NCI-H446 treated with DMSO at 0.1 percent for 48 hours (cell line): ENCODE data around the gene PPP1R13B.

Experiments
- DNase-seq: peaks from one replicate; lab custom pipeline; 2025; lab: John Stamatoyannopoulos, UW

PPP1R13B gene

DNA sequence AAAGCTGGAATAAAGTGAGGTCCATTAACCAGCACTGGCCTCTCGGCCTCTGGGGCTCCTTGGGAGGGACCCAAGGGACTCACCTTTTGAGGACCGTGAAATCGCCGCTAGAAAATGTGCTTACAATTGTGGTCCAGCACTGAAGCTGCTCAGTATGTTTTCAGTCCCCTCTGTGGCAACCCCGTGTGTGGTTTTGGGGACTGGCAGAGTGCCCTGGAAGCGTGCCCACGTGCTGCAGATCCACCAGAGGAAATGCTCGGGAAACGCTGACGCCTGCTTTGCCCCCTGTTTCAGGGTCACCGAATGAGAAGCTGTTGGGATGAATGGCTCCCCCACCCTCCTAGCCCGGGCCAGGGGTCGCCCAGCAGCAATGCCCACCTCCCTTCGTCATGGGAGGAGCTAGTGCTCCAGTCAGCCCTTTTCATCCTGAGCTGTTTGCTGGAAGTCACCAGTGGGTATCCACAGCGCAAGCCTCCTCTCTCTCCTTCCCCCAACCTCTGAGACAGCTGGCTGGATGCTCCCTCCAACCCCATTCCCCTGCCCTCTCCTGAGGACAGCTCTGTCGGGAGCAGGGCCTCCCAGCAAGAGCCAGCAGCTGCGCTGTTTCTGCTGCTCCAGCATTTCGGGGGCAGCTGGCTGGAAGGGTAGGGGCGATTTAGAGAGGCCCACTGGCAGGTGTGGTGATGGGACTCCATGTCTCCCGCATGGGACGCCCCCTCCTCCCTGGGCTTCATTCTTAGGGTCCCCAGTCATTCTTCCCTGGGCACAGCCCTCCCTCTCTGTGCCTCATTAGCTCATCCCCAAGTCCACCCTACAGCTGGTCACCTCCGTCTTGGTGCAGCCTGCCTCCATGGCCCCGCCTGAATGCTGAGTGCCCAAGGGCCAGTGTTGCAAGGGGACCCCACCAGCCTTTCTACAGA lies 33.2 kb upstream of the PPP1R13B start:
- no peak for DNase-seq

DNA sequence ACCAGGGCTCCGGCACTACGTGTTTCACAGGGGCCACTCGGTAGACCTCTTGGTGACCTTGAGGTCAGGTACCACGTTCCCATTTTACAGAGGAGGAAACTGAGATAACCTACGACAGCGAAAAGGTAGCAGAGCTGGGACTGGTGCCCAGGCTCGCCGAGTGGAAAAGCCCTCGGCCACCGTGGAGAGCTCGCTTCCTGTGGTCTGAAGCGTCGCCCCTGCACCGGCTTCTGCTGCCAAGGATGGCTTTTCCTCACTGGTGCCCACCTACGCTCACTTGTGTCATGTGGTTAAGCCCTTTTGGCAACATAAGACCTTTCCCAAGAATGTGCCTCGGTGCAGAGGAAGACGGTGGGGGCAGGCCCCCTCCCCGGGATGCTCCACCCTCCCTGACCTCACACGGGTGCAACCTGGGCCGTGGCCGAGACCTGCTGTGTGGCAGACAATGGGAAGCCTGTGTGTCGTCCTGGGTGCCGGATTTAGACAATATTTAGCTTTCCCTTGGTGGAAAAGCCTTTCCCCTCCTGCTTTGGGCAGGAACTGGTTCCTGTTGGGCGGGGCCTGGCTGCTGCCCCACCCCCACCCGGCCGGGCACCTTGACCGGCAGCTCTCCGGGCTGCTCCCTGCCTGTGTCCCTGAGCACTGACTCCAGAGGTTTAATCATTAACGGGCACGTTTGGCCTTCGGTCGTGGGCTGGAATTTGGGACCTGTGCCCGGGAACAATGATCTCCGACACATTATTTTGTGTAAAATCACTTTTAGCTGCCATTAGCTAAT lies 32.4 kb upstream of the PPP1R13B start:
- DNase-seq = no peak

DNA sequence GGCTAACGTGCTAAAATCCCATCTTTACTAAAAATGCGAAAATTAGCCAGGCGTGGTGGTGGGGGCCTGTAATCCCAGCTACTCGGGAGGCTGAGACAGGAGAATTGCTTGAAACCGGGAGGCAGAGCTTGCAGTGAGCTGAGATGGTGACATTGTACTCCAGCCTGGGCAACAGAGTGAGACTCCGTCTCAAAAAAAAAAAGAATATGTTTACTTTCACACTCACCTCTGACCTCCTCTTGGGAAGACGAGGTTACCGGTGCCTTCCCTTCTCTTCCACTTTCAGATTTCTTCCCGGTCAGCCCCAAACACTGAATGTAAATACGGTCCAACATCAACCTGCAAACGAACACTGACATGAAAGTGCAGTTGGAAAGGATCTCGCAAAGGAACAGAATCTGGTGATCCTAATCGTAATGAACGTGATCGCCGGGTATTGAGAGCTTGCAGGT lies 31.8 kb upstream of the PPP1R13B start:
- no peak for DNase-seq

DNA sequence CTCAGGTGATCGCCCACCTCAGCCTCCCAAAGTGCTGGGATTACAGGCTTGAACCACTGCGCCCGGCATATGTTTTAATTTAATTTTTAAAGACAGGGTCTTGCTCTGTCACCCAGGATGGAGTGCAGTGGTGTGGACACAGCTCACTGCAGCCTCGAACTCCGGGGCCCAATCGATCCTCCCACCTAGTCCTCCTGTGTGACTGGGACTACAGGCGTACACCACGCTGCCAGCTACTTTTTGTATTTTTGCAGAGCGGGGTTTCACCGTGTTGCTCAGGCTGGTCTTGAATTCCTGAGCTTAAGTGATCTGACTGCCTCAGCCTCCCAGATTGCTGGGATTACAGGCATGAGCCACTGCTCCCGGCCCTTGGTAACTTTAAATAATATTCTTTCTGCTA lies 30.8 kb upstream of the PPP1R13B start:
- no peak for DNase-seq

DNA sequence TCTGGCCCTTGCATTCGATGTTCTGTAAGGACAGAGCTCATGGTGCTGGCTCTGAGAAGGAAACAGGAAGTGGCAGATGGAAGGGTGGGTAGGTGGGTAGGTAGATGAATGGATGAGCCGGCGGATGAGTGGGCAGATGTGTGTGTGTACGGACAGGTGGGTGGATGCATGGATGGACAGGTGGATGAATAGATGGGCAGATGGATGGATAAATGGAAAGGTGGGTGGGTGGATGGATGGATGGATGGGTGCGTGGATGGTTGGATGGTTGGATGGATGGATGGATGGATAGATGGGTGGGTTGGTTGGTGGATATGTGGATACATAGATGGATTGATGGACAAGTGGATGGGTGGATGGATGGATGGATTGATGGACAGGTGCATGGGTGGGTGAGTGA lies 27.6 kb upstream of the PPP1R13B start:
- no peak for DNase-seq

DNA sequence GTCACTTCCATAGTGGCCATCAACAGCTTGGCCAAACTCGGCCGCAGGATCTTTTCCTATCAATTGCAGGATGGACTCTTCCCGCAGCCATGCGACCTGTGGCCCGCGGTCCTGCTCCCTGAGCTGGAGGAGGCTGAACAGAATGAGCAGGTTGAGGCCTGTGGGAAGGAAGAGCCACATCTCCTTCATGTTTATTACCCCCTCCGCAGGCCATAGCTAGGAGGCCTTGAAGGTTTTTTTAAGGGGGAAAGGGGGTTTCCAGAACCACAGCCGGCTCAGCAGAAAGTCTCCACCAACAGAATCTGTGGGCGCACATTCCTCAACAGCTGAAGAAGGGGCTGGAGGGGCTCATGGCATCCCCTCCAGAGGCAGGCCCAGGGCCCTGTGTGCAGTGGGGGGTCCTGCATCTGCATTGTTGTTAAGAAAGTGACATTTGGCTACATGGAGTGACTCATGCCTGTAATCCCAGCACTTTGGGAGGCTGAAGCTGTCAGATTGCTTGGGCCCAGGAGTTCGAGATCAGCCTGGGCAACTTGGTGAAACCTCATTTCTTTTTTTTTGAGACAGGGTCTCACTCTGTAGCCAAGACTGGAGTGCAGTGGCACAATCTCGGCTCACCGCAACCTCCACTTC lies 25.2 kb upstream of the PPP1R13B start:
- DNase-seq = no peak

DNA sequence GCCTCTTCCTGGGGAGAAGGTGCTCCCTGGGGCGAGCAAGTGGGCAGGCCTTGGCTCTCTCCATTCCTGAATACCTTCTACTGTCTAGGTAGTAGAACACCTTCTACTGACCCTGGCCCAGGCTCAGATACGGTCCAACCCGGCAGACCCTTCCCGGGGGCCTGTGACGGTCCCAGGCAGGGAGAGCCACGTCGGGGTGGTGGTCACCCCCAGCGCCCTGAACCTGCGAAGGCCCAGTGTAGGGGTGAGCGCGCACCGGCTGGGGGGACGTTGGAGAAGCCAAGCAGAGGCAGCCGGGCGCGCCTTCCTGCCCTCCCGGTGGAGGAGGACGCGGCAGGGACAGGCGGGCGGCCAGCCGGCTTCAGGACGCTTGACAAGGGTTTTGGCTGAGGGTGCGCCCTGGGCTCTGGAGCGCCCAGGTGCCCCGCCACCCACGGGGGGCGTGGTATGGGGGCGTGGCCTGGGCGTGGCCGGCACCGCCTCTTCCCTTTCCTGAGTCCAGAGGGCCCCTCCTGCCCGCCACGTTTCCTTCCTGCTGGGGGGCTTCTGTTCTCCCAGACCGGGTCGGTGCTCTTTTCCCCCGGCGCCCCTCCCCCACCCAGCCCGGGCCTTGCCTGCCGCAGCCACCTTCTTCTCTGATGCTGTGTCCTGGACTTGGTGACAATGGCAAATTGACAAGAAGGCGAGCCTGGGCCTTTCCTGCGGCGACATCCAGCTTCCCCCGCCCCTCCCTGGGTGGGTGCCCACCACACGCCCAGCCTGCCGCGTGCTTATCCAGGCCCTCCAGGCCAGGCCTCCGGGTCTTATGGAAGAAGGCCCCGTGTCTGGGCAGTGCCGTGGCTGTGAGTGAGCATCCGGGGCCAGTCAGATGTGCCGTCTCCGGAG lies 24.5 kb upstream of the PPP1R13B start:
- no peak for DNase-seq

DNA sequence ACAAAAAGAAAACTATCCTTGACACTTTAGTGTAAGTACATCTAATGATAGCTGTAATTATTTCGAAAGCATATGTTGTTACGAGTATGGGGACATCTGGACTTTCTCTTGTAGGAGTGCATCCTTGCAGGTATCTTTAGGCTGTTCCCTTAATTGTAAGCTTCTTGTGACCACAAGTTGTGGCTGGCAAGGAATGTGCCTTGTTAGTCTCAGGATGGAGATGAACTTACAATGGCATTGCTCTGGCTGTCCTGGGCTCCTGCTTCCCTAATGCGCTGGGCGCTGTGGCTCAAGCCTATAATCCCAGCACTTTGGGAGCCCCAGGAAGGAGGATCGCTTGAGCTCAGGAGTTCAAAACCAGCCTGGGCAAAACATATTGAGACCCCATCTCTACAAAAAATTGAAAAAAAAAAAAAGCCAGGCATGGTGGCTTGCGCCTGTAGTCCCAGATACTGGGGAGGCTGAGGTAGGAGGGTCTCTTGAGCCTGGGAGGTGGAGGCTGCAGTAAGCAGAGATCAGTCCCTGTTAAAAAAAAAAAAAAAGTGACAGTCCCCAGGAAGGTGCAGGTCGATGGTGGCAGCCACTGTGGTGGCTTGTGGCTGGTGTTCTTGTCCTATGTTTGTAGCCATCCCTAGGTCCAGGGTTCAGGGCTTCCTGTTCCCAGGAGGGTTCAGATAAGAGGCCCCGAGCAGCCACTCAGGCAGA lies 23.7 kb upstream of the PPP1R13B start:
- no peak for DNase-seq

DNA sequence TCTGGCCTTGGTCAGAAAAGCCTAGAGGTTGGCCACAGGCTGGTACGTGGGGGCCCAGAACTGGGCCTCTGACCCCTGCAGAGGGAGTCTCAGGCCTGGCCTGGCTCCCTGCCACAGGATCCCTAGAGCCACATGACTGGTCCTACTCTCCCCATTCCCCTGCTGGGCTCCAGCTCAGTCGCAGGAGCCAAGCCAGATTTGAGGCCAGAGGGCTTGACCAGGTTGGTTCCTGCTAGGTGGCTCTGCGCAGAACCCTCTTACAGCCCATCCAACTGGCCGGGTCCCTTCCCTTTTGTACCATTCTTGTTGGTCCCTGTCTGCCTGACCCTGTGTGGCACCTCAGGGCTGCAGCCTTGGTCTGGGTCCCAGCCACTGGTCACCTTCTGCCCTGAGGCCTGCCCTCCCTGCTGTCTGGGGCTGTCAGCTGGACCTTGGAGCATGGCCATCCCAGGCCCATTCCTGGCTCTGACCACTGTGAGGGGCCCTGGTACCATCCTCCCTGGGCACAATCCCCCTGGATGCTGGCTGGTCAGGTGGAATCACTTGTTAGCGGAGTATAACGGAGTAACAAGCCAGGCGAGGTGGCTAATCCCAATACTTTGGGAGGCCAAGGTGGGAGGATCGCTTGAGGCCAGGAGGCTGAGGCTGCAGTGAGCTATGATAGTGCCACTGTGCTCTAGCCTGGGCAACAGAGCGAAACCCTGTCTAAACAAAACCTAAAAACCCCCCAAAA lies 22.9 kb upstream of the PPP1R13B start:
- no peak for DNase-seq

DNA sequence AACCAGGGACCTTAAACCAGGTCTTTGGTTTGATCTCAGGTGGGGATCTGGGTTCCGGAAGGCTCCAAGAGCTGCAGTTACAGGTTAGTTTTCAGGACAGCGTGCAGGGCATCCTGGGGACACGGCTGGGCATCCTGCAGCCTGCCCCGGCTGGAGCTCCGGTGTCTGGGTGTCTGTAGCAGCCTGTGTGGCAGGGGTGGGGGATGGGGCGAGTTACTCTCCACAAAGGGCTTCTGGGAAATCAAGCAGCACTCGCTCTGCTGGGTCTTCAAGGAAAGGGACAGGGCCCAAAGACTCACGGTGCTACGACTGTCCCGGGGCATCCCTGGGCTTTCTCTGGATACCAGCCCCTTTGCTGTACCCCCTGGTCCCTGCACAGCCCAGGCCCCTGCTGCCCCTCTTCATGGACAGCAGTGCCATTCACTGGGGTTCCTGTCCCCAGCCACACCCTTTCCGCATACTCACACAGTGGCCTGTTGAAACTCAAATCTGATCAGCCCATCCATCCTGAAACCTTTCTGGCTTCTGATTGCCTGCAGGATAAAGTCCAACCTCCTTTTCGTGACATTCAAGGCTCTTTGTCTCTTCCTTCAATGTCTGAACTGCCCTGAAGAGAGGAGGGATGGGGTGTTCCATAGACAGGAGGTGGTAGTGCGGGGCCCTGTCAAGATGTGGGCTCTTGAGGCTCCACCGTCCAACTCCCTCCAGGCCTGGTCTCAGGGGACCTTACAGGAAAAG lies 22.2 kb upstream of the PPP1R13B start:
- no peak for DNase-seq

DNA sequence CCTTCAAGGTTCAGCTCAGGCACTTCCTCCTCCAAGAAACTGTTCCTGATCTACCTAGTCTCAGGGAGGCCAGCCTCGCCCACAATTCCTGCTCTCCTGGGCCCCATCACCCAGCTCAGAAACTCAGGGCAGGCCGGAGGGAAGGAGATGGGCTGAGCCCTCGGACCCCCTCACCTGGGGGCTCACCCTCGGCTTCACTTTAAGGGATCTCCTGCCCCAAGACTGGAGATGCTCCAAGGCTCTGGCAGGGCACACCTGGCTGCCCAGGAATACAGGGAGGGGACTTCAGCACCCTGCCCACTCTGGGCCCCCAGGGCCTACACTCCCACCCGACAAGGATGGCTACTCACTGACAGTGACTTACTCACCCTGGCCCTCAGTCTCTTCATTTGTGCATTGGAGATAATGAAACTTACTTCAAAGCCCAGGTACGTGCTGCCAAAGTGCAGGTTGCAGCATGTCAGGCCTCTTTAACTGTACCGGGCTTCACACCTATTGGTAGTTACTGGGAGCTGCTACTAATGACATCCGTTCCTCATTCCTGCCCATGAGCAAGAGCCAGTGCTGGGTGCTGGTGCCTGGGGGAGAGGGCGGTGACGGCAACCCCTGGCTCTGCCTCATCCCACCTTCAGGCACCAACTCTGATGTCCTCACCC lies 21.0 kb upstream of the PPP1R13B start:
- no peak for DNase-seq

DNA sequence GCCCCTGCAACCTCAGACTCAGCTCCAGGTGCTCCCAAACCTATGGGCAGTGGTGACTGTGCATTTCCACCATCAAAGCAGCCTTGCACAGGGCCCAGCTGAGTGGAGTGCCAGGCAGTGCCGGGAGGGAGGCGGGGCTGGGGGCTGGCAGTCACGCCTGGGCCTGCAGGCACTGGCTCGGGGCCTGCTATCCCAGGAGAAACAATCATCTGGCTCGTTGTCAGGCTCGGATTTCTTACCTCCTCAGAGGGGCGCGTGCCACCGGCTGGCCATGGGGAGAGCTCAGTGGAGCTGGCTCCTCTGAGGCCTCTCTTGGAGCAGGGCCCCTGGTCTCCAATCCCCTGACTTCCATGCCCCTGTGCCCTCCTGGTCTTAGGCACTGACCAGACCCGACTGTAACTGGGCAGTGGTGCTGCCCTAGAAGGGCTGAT lies 20.2 kb upstream of the PPP1R13B start:
- peak; percentile 90 for DNase-seq

DNA sequence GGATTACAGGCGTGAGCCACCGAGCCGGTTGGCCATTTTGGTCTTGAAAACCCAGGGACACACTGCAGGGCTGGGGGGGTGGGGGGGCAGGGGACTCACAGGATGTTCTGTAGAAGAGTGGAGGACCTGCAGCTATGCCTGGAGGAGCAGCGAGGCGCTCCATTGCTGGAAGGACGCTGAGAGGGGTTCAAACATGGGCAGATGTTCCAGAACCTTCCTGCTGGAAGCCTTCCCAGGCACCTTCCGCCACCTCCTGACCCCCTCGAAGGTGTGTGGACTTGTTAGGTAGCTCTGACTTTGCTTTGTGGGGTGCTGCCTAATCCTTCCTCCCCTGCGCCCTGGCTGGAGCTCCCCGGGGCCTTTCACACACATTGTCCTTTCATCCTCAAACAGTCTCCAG lies 19.6 kb upstream of the PPP1R13B start:
- DNase-seq = no peak

DNA sequence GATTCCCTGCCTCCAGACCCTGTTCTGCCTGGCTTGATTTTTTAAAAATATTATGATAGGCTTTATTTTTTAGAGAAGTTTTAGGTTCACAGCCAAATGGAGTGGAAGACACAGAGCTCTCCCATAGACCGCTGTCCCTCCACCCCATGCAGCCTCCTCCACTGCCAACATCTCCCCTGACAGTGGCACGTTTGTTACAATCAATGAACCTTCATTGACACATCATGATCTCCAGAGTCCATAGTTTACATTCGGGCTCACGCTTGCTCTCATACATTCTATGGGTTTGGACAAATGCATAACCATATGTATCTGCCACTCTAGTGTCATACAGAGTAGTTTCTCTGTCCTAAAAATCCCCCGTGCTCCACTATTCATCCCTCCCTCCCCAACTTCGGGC lies 15.9 kb upstream of the PPP1R13B start:
- no peak for DNase-seq

DNA sequence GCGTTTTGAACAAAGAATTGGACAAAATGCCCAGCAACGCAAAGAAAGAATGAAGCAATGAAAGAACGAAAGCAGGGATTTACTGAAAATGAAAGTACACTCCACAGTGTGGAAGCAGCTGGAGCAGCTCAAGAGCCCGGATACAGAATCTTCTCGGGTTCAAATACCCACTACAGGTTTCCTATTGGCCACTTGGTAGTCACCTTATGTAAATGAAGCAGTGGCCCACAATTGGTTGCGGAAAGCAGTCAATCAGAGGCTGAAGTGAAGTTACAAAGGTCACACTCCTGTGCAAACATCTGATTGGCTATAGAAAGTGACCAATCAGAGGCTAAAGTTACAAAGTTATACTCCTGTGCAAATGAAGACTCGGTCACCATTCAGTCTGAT lies 15.0 kb upstream of the PPP1R13B start:
- no peak for DNase-seq

DNA sequence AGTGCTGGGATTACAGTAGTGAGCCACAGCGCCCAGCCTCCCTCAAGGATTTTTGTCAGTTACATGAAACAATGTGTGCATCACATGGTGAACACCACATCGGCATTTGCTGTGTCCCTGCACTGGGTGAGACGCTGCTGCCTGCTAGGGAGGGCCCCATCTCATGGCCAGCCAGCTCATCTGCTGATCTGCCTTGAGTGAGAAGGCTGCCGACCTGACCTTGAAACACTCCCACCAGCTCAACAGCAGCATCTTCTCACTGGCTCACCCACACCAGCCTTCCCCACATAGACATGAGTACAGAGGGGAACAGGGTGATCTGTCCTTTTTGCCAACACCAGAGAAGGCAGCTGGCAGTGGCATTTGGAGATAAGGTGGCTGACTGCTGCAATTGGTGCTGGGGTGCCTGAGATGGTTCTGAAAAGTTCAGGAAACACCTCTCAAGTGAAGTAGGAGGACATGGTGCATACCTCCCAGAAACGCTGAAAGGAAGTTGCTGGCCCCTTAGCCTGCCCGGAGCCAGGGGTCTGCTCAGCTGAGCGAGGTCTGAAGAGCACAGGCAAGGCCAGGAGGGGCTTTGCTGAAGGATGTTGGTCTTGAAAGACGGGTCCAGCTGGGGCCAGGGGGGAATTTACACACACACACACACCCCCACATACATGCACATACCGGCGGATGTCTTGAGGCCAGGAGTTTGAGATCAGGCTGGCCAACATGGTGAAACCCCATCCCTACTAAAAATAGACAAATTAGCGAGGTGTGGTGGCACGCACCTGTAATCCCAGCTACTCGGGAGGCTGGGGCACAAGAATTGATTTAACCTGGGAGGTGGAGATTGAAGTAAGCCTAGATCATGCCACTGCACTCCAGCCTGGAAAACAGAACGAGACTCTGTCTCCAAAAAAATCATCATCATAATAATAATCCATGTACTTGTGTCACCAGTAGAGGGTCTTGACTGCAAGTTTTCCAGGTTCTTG lies 14.3 kb upstream of the PPP1R13B start:
- DNase-seq = no peak

DNA sequence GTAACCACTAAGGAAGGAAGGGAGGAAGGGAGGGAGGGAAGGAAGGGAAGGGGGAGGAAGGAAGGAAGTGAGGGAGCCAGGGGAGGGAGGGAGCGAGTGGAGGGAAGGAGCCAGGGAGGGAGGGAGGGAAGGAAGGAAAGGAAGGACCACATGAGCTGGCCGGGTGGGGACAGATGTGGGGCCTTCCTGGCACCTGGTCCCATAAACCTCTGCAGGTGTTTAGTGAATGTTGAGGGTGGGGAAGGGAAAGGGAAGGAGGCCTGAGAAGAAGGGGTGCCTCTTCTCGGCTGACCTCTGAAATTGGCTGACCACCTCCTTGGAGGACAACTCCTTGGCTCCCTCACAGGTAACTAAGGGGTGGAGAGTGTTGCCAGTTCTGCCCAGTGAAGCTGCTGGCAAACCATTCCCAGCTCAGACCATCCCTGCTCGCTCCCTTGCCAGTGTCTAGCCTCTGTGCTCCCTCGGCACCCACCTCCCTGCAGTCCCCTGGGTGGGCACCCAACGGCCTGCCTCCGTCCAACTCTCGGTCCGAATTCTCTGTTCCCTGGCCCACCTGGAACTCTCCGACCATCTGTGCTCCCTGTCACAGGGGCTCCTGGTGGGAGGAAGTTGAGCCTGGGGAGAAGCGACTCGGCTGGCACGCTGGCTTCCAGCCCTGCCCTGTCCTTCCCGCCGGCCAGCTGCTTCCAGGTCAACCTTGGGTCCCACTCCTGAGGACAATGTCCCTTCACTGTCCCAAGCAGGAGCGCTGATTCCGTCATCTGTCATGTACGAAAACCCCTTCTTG lies 12.2 kb upstream of the PPP1R13B start:
- no peak for DNase-seq
